CD1c-positive myeloid dendritic cell (primary cell): ENCODE results near the gene NIPAL1.

Source experiments
- DNase-seq: peaks from one replicate; pipeline ENCODE4 v3.0.0-alpha.2; 2016; ENCODE audit errors: extremely low spot score

The NIPAL1 gene

DNA sequence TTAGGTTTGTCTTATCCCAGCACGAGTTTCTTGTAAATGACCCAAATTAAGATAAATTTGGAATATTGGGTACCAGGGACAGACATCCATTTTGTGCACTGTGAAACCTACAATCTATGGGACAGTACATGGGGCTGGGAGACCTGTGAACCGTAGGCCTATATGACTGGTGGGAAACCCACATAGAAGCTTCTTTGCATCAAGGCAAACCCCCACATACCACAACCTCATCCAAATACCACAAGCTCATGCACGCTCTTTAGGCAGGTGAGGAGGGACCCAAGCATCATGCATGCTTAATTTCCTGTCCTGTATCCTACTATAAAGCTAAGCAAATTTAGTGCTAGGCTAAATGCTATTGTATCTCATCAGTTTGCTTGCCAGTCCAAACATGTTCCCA lies 47.8 kb downstream of the NIPAL1 start:
- no peak for DNase-seq

DNA sequence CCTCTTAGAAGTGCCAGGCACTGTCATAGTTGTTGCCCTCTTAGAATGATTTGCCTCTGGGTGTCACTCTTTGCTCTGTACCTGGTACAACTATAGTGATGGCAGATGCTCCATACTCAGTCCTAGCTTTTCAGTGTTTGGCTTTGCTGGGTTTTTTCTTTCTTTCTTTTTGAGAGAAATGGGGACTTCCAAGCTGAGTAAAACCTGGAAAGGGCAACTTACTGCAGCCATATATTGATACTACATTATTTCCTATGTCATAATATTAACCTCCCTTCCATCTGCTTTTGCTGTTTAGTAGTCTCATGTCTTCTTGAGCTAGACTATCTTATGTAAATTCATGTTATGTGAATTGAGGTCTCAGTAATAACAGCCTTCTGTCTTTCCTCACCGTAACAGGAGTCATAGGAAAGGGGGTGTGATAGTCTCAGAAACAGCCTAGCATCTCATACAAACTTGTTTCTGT lies 49.0 kb downstream of the NIPAL1 start:
- no peak for DNase-seq

DNA sequence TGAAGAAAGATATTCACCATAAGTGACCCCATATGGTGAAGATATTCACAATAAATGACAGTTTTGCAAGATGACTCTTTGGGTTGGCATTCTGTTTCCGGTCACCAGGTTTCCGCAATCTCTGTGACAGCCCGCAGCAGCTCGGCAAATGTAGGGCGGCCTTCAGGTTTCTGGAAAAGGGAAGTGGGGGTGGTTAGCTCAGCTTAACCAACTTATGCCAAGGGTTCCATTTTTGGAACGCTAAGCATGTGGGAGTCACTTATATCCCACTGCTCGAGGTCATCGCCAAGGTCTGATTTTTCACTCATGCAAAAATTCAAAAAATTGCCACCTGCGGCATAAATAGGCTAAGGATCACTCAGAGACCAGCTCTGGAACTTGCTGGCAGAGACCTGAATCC lies 51.0 kb downstream of the NIPAL1 start:
- DNase-seq = no peak

DNA sequence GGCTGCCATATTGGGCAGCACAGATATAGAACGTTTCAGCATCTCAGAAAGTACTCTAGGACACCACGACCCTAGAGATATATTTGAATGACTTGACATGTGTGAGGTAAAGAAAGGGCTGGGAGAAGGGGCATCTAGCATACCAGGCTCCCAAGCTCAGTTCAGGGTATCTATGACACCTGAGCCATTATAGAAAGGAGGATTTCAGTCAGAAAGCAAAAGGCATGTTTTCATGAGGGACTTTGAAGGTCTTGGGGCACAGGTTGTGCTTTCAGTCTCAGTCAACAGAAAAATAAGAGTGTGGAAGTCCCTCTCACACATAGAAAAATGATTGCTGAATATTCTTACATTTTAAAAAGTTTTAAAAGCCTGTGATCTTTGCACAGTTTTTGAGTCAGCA lies 51.6 kb downstream of the NIPAL1 start:
- DNase-seq = no peak

DNA sequence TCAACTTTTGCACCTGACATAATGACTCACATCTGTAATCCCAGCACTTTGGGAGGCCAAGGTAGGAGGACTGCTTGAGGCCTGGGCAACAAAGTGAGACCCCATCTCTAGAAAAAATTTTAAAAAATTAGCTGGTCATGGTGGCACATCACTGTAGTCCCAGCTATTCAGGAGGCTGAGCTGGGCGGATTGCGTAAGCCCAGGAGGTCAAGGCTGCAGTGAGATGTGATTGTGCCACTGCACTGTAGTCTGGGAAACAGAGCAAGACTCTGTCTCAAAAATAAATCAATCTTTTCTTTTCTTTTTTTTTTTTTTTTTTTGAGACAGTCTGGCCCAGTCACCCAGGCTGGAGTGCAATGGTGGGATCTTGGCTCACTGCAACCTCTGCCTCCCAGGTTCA lies 52.5 kb downstream of the NIPAL1 start:
- DNase-seq = no peak

DNA sequence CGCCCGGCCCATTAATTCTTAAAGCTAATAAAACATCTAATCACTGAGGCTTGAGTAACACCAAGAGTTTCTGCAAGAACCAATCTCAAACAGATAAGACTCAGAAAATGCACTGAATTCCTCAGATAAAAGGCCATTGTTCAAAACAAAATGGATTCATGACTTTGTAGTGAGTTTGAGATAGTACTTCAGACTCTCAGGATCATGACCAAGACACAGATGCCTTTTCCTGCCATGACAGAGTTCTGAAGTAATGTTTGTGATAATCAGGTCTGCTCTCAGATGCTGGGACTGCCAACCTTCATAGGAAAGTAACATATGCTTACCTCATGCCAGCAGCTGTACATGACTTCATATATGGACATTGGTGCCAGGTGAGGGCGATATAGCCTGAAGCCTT lies 54.6 kb downstream of the NIPAL1 start:
- DNase-seq = no peak

DNA sequence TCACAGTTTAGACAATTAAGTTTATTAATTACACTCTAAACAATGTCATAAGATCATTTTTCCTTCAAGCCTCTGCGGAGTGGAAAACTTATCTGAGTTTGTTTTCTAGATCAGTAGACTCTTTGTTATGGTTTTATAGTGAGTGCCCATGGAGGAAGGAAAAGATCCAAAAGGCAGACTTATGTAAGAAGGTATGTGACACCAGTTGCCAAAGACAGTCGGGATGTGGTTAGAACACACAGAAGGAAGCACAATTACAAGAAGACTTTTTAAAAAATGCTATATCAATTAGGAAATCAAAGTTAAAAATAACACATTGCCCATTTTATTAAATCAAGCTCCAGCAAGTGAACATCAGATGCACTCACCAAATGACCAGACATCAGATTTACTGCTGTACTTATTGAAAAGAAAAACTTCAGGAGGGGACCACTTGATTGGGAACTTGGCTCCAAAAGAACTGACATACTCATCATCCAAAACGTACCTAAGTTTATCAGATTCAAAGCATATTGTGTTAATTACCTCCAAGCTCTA lies 57.1 kb downstream of the NIPAL1 start:
- no peak for DNase-seq

DNA sequence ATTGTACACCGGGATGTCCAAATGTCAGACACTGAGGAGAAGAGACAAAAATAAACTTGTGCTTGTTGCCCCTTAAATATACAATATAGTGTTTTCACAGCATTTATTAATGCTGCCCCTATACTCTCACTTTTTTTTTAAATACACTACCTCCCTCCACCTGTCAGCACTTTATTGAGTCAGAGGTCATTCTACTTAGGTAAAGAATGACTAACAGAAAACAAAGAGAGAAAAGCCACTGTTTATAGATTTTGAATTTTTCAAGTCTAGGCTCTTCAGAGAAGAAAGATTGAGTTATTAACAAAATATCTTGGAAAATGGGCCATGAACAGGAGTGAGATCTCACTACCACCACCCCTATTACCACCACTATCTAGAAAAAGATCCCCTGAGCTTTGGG lies 58.1 kb downstream of the NIPAL1 start:
- DNase-seq = no peak

DNA sequence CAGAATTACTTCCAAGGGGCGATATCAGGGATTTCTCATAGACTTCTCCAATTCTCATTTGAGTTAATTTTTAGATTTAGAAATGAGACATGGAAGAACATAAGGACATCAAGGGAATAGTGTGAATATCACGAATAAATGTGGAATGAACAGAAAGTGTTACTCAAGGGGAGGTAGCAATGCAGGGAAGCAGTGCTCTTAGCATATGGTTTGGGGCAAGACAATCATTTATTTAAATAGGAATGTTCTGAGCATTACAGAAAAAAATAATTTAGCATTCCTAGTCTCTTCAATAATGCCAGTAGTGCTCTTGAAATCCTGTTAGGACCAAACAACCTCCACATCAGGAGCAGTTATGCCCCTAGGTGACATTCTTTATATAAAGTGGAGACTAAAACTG lies 61.9 kb downstream of the NIPAL1 start:
- no peak for DNase-seq

DNA sequence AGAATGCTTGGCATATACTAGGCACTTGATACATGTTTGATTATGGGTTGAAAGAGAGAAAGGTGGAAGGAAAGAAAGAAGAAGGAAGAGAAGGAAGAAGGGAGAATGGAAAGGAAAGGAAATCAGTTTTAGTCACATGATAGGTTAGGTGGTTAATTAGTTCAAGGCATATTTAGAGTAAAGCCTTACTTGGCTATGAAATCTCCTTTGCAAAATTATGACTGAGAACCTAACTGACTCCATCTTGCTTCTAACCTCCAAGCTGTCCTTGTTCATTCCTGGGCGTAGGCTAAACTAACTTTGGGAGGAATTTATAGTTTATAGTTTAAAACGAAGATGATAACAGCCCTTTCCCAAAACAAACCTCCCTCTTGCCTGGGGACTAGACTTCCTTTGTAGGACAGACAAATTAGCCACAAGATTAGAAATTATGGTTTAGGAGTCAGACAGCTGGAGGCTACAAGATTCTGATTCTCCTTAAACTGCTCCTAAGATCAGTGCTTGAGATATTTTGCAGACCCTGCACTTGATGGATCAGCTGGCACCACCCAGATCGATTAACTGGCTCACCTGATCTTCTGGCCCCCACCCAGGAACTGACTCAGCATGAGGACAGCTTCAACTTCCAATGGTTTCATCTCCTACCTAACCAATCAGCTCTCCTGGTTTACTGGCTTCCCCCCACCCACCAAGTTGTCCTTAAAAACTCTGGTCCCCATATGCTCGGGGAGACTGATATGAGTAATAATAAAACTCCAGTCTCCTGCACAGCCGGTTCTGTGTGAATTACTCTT lies 62.5 kb downstream of the NIPAL1 start:
- DNase-seq = no peak

DNA sequence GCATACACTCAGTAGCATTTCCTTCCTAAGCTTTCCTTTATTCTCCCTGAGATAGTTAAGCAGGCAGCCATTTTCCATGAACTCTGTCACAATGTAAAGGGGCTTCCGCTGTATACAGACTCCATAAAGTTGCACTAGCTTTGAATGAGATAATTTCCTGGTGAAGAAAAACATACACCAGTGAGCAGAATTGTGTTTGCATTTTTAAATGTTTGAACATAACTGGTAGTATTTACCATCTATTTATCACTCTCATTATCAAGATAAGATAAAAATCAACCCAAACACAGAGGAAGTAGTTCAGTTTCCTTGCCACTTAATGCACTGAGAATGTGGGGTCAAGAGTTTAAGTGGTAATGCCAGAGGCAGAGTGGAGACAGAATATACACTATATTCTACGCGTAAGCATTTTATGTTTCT lies 63.4 kb downstream of the NIPAL1 start:
- DNase-seq = no peak

GRCh38 chr4:48081196-48081595 lies 64.6 kb downstream of the NIPAL1 start:
- DNase-seq = no peak

DNA sequence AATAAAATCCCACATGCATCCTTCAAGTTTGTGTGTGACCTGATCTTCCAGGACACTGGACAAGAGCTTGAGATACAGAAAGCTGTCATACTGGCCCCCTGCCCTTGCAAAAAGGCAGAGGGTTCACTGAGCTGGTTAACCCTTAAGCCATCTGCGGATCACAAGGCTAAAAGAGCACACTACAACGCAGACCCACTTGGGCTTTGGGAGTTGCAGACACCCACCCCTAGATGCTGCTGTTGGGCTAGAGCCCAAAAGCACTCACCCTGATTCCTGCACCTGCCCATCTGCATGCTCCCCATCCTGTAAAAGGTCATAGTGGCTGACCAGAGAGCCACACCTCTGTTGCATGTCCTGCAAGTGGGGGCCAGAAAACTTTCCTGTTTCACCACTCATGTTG lies 66.4 kb downstream of the NIPAL1 start:
- DNase-seq = no peak

- no peak for DNase-seq
Observed at GRCh38 chr4:48085821-48086589, 69.4 kb downstream of the NIPAL1 start.
